ENCODE data around the gene MATK. TPM values are rescaled to one million over a fixed set of nuclear protein-coding genes. Genes with fewer than 3 reads are reported as not detected.

Gene MATK
- total RNA-seq, 1 experiment from 2014 or later: not detected

GRCh38 chr19:3834349-3835054, 48.3 kb upstream of the MATK start:
- TF ChIP-seq EZH2 (IDR thresholded peaks at IDR 0.05; ENCODE audit: low read length, unreplicated experiment) (no peak), CTCF (conservative IDR thresholded peaks at IDR 0.05; ENCODE audit: low read depth, low read length) (no peak), EZH2phosphoT487 (IDR thresholded peaks at IDR 0.05; ENCODE audit: borderline replicate concordance, low read length) (no peak)
- CTCF ChIA-PET: interaction anchor here (0.5 kb wide), 1 partner anchor 1713 kb away, joined by 3 read pairs; no protein-coding TSS in a partner anchor
- no peaks in the 10 kb centered on the region for H3K79me2 ChIP-seq (ENCODE audit: low read length)

GRCh38 chr19:3833578-3834348, 47.6 kb upstream of the MATK start:
- Histone ChIP-seq H3K9me2 (replicated peaks; ENCODE audit: low read length) (no peaks in the 10 kb centered on the region), H3K4me3 (ENCODE audit: low read length) (no peak overlapping the region), H3K27me3 (ENCODE audit: low read length) (no peaks in the 10 kb centered on the region), H3K36me3 (ENCODE audit: low read depth, low read length) (no peaks in the 10 kb centered on the region), H3K27ac (ENCODE audit: low read length) (no peak overlapping the region), H3F3A (ENCODE audit: low read length, unreplicated experiment) (no peaks in the 10 kb centered on the region), H3K4me1 (ENCODE audit: insufficient read depth, low read length) (no peaks in the 10 kb centered on the region), H3K9me3 (ENCODE audit: low read length) (no peaks in the 10 kb centered on the region), H3K79me2 (ENCODE audit: low read length) (no peaks in the 10 kb centered on the region), H3K9ac (ENCODE audit: low read length) (no peak overlapping the region), H4K20me1 (ENCODE audit: low read length) (no peaks in the 10 kb centered on the region), H3K4me2 (ENCODE audit: low read length) (no peak overlapping the region), H2AFZ (ENCODE audit: low read length) (no peak overlapping the region)
- TF ChIP-seq EZH2 (IDR thresholded peaks at IDR 0.05; ENCODE audit: low read length, unreplicated experiment) (no peak), CTCF (conservative IDR thresholded peaks at IDR 0.05; ENCODE audit: low read depth, low read length) (no peak), EZH2phosphoT487 (IDR thresholded peaks at IDR 0.05; ENCODE audit: borderline replicate concordance, low read length) (no peak)
- no peak for DNase-seq
- CTCF ChIA-PET: interaction anchor here (0.5 kb wide), 1 partner anchor 1714 kb away, joined by 3 read pairs; no protein-coding TSS in a partner anchor
- intact Hi-C loops (cut with micrococcal nuclease): no loop called here
- ATAC-seq: no peak
- no TSS peak for BruUV-seq (replicated peaks)
- POLR2A ChIA-PET (ENCODE audit: unreplicated experiment): no interaction called here

More at GRCh38 chr19:3834349-3835054, 48.3 kb upstream of the MATK start:
- no peak for DNase-seq
- intact Hi-C loops (cut with micrococcal nuclease): no loop called here
- no peak overlapping the region for H3K9ac ChIP-seq (ENCODE audit: low read length)
- BruUV-seq (replicated peaks): no TSS peak
- ATAC-seq: no peak
- H3K9me2 ChIP-seq (replicated peaks; ENCODE audit: low read length): no peaks in the 10 kb centered on the region
- H3K27me3 ChIP-seq (ENCODE audit: low read length): no peaks in the 10 kb centered on the region
- H2AFZ ChIP-seq (ENCODE audit: low read length): no peak overlapping the region
- no peaks in the 10 kb centered on the region for H4K20me1 ChIP-seq (ENCODE audit: low read length)
- no peaks in the 10 kb centered on the region for H3K36me3 ChIP-seq (ENCODE audit: low read depth, low read length)
- H3K4me2 ChIP-seq (ENCODE audit: low read length): no peak overlapping the region
- H3K9me3 ChIP-seq (ENCODE audit: low read length): no peaks in the 10 kb centered on the region
- no peaks in the 10 kb centered on the region for H3K4me1 ChIP-seq (ENCODE audit: insufficient read depth, low read length)
- H3K27ac ChIP-seq (ENCODE audit: low read length): no peak overlapping the region
- POLR2A ChIA-PET (ENCODE audit: unreplicated experiment): no interaction called here
- H3K4me3 ChIP-seq (ENCODE audit: low read length): no peak overlapping the region
- H3F3A ChIP-seq (ENCODE audit: low read length, unreplicated experiment): no peaks in the 10 kb centered on the region
